HCEC 1CT (cell line): Measurements from ENCODE around the gene SPANXN5.
"Not testable (repeated sequence)": the region's sequence is repeated elsewhere in the genome, so short reads cannot be mapped to it uniquely, and the experiment has no call there.

Experiments
- DNase-seq: peaks from one replicate; pipeline ENCODE4 v3.0.0-alpha.2; 2017

Gene SPANXN5

GRCh38 chrX:52797327-52797726 lies at the start of gene SPANXN5:
TSS of gene SPANXN5 (minus strand) at chrX:52797427. CDS start at chrX:52797348, 79 bp downstream.
- DNase-seq, result not testable (repeated sequence)

- not testable (repeated sequence) for DNase-seq
Observed at GRCh38 chrX:52843619-52844018, 46.4 kb upstream of the SPANXN5 start.

GRCh38 chrX:52839137-52839536 lies 41.9 kb upstream of the SPANXN5 start:
- DNase-seq, result no peak

- DNase-seq, result no peak
Observed at GRCh38 chrX:52830551-52830950, 33.3 kb upstream of the SPANXN5 start.

GRCh38 chrX:52824608-52825007 lies 27.4 kb upstream of the SPANXN5 start:
- DNase-seq, result no peak

GRCh38 chrX:52821079-52821760 lies 24.0 kb upstream of the SPANXN5 start:
- no peak for DNase-seq

- no peak for DNase-seq
Observed at GRCh38 chrX:52819788-52820187, 22.6 kb upstream of the SPANXN5 start.

GRCh38 chrX:52811065-52811625 lies 13.9 kb upstream of the SPANXN5 start, which contains the start of gene XAGE5:
TSS of gene XAGE5 (plus strand) at chrX:52811287. CDS start at chrX:52812567, 1,280 bp downstream.
- DNase-seq, result no peak

- DNase-seq, result not testable (repeated sequence)
Observed at GRCh38 chrX:52804876-52805275, 7.6 kb upstream of the SPANXN5 start.

GRCh38 chrX:52773504-52773903 lies 23.7 kb downstream of the SPANXN5 start:
- not testable (repeated sequence) for DNase-seq

GRCh38 chrX:52765983-52766382 lies 31.2 kb downstream of the SPANXN5 start:
- not testable (repeated sequence) for DNase-seq

GRCh38 chrX:52750952-52751351 lies 46.3 kb downstream of the SPANXN5 start, which contains the start of gene SSX2B:
TSS of gene SSX2B (plus strand) at chrX:52751252. CDS start at chrX:52752681, 1,429 bp downstream.
- DNase-seq, result not testable (repeated sequence)
